K562 (cell line): ENCODE measurements around the gene ZGLP1. TPM values are rescaled to one million over a fixed set of nuclear protein-coding genes. Genes with fewer than 3 reads are reported as not detected.
A peak's percentile ranks its signal among the peaks of the same experiment; 100 is the strongest.

Experiments used
- ARID4B ChIP-seq: sonication (generic); formaldehyde crosslinking; IDR thresholded peaks from 2 replicates; pipeline ENCODE4 v1.8.0; 2022; ENCODE audit warnings: mild to moderate bottlenecking, missing genetic modification reagents
- GABPB2 ChIP-seq: fragments of 250-450 bp; sonication (Bioruptor Pico); conservative IDR thresholded peaks from 2 replicates; pipeline ENCODE4 v1.5.1; 2021; ENCODE audit warnings: mild to moderate bottlenecking
- GATAD2A ChIP-seq: fragments of 450-650 bp; IDR thresholded peaks from 2 replicates; pipeline ENCODE4 v1.6.1; 2017
- KHSRP ChIP-seq: fragments of 450-650 bp; IDR thresholded peaks from 2 replicates; pipeline ENCODE4 v1.6.1; 2017
- MECOM ChIP-seq: fragments of 250-450 bp; sonication (Bioruptor Pico); IDR thresholded peaks from 2 replicates; pipeline ENCODE4 v1.8.0; 2022; ENCODE audit warnings: inconsistent platforms
- MGA ChIP-seq: fragments of 450-650 bp; IDR thresholded peaks from 2 replicates; pipeline ENCODE4 v1.6.1; 2016; ENCODE audit warnings: mild to moderate bottlenecking, moderate library complexity
- NONO ChIP-seq, 2 experiments: fragments of 200-400 bp in 1 of 2; fragments of 450-650 bp in 1 of 2; formaldehyde crosslinking in 1 of 2; IDR thresholded peaks; 2 replicates each; pipeline ENCODE4 v1.6.1; 2017; ENCODE audit warnings: low read depth in 2 of 2, mild to moderate bottlenecking in 2 of 2, moderate library complexity in 2 of 2, low read length in 1 of 2
- TCF7L2 ChIP-seq: fragments of 150-350 bp; IDR thresholded peaks from 2 replicates; pipeline ENCODE4 v1.6.1; 2016; ENCODE audit warnings: low read depth, mild to moderate bottlenecking, low read length, moderate library complexity
- XRCC4 ChIP-seq: IDR thresholded peaks from one replicate; pipeline ENCODE4 v1.6.1; 2011; ENCODE audit not compliant: insufficient read depth, insufficient read length; ENCODE audit errors: extremely low read depth
- XRCC5 ChIP-seq: fragments of 200-400 bp; formaldehyde crosslinking; IDR thresholded peaks from 2 replicates; pipeline ENCODE4 v1.6.1; 2017; ENCODE audit warnings: low read depth, mild to moderate bottlenecking, low read length
- polyA plus RNA-seq, 8 experiments: library from polyadenylated mRNA; depleted of rRNA in 4 of 8; stranded (reverse) in 5 of 8; unstranded in 3 of 8; fragments of >200 nt; fragmentation: Nextera tagmentation in 2 of 8; fragmentation: Illumina TruSeq in 1 of 8; extraction: Ambion mirVana in 2 of 8; extraction: Trizol in 1 of 8; gene quantifications; 2 replicates each; pipeline versions ENCODE4 v1.2.1 to v1.2.3, GENCODE V29; 2011 to 2014; ENCODE audit warnings: inconsistent platforms in 1 of 8, missing spikeins in 1 of 8
- total RNA-seq, 7 experiments: library from RNA; depleted of rRNA in 6 of 7; stranded (reverse); fragments of >200 nt in 6 of 7; fragmentation: Illumina TruSeq in 2 of 7; extraction: Trizol in 2 of 7; gene quantifications; 2 replicates each; pipeline versions ENCODE4 v1.2.1 to v1.2.3, GENCODE V29; 2011 to 2021; ENCODE audit warnings: low replicate concordance in 1 of 7

Gene ZGLP1
- total and polyA plus RNA-seq, 9 of the 15 experiments (the other 6 are each of a cell fraction or from before 2014, with no cell fraction given) = 0.24 to 4.5 (median 2.2) TPM

DNA sequence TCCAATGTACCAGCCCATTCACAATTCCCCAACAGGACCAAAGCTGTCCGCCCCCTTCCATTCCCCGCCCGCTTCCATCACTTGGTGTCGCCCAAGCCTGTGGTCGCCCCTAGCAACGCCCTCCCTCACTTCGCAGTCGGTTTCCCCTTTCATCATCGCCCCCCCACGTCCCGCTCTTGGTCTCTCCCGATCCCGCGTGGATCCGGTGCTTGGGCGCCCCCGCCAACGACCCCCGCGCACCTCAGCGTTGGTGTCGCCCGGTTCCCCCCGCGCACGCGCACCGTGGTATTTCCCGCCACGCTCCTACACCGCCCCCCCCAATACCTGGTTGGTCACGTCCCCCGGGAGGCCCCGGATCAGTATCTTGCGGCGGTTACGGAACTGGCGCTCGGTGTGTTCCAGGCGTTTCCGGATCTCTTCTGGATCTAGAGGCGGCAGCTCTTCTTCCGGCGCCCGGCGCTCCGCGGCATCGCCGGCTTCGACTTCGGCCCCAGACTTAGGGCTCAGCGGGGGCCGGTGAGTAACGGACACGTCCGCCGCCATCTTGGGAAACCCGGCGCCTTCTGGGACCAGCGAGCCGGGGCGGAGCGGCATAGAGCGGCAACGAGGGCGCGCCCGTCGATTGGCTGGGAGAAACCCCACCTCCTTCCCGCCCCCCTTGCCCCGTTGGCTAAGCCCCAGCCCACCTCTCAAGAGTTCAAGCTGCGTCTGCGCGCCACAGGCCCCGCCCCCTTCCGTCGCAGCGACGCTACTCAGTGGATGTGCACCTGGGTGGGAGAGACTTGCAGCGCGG, 23.5 kb upstream of the ZGLP1 start, which contains the start of gene RAVER1 (continued):
- TF ChIP-seq NONO (IDR thresholded peaks at IDR 0.05; ENCODE audit: low read depth in 2 of 2, low read length in 1 of 2) = peak; percentile 67 to 98; a peak in 3 of 4 replicates
- no peak for TF ChIP-seq KHSRP
- TF ChIP-seq TCF7L2 = peak; percentile 89
- TF ChIP-seq XRCC5 = peak; percentile 68; the same call in 1 of the 2 replicates
- no peak for TF ChIP-seq XRCC4
- TF ChIP-seq MECOM = no peak
- TF ChIP-seq GABPB2 (CRISPR knock-in tag) = no peak
- no peak for TF ChIP-seq MGA
- TF ChIP-seq GATAD2A = no peak
- TF ChIP-seq ARID4B (CRISPR knock-in tag) = peak; percentile 67
